Activated T-cell treated with anti-CD3 and anti-CD28 coated beads for 48 hours (primary cell): ENCODE results near the gene PDE4D.
A peak's percentile ranks its signal among the peaks of the same experiment; 100 is the strongest.

Experiments
- DNase-seq: peaks from one replicate; pipeline ENCODE4 v3.0.0-alpha.2; 2020; ENCODE audit warnings: low read depth

The PDE4D gene

DNA sequence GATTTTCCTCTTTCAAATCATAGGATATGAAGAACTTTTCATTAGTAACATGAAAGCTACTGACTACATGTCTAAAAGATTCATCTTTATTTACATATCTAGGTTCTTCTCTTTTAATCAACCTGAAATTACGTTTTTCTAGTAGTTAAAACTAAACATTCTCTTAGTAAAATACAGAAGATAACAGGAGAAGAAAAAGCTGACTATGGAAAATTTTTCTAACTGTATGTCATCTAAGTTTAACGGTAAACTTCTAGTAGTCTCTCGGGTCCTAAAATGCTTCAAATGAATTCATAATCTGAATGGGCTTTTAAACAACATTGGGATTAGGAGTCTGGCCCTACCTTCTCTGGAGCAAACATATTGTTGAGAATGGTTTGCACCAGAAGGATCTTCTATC, 151.9 kb downstream of the PDE4D start:
- DNase-seq, result no peak

DNA sequence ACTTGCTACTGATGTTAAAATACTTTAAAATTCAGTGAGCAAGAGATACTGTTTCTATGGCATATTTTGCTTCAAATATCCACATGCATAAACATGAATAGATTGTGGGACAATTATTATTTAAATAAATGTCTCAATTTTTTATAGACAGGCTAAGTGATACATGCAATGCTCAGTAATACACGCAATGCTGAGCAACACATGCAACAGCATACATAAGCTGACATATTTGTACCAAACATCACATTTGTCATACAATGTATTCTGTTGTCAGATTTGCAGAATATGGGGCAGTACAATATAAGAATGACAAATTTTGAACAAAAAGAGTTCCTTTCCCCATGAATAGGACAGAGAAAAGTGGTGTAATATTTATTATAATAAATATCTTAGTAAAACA, 155.5 kb downstream of the PDE4D start:
- no peak for DNase-seq

DNA sequence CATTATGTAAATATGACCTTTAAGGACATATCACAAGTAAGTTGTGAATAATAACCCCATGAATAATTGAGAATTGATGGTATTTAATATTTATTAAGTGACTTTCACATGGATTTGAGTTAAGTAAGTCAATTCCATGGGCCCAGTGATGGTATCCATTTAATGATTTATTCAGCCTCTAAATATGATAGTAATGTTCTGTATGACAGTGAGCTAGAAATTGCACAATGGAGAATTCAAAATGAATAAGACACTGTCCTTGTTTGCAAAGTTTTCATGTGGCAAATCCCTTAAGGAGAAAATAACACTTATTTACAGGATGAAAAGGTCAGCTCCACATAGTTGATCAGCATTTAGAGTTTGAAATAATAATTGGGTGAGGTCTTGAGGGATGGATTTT, 160.7 kb downstream of the PDE4D start:
- no peak for DNase-seq

DNA sequence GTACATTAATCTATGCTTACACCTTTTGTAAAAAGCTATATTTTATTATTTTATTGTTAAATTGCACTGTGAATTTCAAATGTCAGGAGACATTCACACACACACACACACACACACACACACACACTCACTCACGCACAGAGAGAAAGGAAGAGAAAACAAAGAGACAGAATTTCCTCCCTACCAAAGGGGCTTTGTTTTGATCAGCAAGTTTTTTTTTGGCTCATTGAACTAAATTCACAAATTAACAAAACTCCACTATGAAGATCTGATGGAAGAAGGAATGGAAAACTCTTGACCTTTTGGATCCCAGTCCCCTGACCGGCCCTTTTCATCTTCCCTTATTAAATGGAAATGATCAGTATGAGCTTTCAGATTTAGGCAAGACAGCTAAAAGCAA, 161.2 kb downstream of the PDE4D start:
- DNase-seq, result no peak

DNA sequence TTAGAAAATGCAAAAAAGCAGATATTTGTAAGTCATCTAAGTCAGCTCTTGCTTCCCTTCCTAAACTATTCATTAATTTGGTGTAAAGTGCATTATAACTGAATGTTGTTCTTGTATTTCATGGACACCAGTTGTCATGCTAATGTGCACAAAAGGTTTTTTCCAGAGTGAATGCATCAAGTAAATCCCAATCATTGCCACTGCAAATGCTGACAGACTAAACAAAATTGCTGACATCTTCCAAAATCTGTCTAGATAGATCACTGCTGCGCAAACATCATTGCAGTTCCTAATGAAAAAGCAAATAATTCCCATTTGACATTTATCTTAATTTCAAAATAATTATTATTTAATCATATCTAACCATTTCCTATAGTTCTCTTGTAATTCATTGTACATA, 161.7 kb downstream of the PDE4D start:
- no peak for DNase-seq

DNA sequence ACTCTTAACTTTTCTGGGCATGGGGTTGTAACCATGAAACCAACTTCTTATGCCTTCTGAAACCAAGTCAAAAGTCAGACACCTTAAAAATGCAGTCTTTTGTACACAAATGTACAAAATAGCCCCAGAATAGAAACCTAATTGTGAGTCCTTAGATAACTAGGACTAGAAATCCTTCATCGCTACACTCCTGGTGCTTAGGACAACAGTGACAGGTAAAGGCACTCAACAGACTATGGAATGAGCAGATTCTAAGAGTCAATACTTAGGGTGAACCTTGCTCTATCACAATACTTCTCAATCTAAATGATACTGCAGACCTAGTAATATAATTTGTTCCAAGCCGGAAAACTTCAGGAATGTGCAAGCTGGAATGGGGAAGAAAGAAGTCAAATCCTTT, 163.7 kb downstream of the PDE4D start:
- DNase-seq, result no peak

DNA sequence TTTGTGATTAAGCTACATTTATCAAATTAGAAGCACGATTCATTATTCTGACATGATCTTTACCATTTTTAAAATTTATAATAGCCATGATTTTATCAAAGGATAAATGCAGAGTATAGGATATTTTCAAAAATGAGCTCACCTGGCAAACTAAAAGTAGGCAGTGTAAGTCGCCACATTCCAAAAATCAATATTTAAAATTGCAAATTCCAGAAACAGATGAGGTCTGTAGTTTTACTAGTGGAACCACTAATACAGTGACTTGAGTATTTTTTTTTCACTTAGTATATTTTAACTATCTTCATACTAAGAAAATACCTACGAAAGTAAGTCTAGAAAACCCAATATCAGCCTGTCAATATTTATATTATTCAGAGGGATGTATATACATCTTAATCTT, 164.2 kb downstream of the PDE4D start:
- no peak for DNase-seq

DNA sequence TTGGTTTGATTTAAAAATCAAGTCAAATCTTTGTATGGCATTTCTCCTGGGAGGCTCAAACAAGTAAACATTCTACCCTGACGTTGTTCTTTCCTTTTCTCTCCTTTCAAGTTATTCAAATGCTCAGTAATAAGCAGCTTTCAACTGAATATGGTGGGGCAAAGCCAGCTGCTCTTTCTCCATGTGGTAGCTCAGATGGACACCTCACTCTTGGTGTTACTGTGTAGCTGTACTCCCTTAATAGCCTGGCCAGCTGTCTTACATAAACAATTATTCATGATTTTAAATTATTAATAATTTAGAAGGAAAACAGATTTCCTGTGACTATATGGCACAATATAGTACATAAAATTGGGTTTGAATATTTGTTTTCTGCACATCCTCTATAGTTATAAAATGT, 165.2 kb downstream of the PDE4D start:
- no peak for DNase-seq

DNA sequence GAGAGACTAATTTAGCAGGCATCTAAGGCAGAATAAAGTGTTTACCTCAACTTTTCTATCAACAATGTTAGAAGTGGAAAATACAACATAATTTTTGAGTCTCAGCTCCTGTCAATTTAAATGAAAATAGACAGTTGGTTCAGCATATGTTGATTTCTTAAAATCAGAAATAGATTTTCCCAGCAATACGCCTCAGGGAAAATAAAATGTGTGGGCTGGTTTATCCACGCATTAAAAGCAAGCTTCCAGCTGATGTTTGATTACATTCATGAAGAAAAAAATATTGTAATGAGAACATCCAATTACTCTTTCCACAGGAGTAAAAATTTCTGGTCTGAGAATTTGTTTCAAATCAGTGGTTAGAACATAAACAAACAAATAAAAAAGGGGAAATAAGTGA, 166.3 kb downstream of the PDE4D start:
- DNase-seq, result no peak

DNA sequence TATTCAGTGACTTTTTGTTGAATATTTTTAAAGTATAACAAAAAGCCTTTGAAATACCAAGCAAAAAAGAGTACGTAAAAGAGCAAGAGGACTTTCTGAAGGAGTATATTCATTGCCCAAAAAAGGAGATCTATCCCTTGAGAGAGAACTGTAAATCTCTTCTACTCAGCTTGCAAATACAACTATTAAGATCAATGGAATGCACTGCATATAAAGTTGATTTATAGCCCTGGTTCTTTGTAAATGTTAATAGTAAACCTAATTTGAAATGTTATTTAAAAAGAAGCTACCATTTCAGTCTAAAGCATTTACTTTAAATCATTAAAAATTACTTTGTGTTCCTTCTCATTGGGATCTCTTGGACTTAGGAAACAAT, 168.1 kb downstream of the PDE4D start:
- no peak for DNase-seq

DNA sequence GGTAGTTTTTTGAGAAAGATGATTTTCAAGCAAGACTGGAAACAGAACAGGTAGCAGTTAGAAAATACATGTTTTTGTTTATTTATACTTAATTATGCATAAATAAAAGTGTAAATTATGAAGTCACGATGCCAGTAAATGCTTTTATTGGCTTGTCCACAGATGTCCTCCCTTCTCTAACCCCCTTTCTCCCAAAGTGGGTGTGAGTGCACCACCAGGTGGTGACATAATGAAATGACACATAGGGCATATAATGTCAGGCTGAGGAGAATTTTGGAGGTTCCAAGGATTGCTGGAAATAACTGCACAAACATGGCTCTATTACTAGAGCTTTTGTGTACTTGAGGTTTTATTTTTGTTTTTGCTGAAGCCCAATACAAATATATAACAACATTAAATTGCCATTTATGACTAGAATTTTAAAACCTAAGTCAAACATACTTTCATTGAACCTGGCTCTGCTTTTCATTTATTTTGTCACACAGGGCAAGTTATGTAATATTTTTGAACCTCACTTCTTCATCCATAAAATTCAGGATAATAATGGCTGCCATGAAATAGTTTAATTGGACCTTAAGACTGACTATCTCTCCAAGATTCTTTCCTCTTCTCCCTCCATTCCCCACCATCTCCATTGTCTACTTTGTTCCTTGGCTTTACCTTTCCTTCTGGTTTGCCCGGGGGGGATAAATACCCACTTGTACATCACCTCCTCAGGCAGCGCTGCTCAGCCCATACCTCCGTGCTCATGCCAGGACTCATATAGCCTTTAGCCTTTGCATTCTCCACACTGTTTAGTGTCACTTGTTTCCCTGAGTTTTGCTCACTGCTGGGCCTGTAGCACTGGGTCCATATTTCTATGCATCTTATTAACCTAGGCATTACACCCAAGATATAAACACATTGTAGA, 168.8 kb downstream of the PDE4D start:
- DNase-seq, result peak; percentile 3

DNA sequence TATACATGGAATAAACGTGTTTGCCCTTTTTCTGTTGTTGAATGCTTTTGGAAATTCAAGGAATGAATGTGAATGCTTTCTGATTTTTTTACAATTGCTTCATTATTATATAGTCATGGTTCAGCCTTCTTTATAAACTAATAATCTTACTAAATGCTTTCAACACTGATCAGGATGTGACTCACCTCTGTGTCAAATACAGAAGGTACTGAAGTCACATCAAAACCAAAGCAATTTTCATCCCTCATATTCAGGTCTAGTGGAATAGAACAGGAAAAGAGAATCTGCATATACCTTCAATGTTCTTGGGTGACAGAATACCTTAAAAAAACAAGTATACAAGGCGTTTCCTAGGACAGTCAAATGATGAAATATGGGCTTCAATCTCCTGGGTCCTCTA, 170.7 kb downstream of the PDE4D start:
- no peak for DNase-seq

DNA sequence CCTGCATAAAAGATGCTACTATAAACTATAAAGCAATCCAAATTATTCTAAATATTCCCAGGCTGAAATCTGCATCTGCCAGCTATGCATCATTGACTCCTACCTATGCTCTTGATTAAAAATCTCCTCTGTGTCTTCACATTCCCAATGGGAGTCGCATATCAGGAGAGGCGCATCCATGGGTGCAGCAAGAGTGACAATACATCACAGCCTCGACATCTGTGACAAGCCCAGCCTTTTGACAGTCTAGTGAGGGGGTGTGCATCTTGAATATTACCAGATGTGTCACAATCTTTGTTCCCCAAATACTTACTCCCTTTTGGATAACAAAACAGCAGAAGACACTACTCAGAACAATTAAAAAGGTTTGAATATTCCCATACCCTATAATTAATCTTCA, 171.8 kb downstream of the PDE4D start:
- DNase-seq, result no peak

DNA sequence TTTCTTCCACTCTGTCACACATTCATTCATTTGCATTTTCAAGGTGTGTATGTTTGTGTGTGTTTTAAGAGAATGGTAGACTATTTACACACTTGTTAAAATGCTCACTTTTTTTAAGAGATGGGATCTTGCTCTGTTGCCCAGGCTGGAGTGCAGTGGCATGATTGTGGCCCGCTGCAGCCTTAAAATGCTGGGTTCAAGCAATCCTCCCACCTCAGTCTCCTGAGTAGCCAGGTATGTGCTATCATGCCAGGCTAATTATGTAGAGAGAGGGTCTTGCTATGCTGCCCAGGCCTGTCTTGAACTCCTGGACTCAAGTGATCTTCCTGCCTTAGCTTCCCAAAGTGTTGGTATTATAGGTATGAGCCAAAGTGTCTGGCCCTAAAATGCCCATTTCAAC, 173.5 kb downstream of the PDE4D start:
- no peak for DNase-seq

DNA sequence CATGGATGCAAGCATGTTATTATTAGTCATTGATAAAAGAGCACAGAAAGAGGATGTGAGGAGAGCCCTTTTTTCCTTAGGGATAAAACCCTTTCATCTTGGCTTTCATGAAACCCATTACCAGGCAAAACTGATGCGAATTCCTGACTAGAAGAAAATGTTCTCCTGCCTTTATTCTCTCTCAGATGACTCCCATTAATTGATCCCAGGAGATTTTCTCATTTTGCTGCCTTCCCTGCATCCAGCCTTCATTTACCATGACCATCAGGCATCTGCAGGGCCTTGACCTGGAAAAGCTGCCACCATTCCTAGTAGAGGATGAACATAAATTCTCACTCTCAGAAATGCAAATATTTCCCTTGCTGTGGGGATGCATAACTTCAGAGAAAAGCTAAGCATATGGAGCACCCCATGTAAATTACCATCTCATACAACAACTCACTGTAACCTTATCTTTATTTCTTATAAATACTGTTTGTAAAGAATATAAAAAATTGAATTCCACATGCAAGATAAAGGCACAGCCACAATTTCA, 176.5 kb downstream of the PDE4D start:
- DNase-seq, result no peak

DNA sequence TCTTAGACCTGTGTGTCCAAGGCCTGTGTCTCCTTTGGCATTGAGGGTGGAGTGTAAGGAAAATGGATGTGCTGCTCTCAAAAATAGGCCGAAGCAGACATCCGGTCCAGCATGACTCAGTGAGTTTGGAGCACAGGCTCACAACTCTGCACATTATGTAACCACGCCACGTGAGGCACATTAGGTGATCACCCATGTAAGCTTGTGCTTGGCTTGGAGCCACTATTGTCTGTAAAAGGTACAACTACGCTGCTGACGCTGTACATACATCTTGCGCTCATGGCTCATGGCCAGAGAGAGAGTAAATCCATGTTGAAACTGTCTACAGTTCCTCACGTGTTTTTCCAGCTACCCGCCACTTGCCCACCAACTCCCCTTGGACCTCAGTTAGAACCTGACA, 177.5 kb downstream of the PDE4D start:
- no peak for DNase-seq

DNA sequence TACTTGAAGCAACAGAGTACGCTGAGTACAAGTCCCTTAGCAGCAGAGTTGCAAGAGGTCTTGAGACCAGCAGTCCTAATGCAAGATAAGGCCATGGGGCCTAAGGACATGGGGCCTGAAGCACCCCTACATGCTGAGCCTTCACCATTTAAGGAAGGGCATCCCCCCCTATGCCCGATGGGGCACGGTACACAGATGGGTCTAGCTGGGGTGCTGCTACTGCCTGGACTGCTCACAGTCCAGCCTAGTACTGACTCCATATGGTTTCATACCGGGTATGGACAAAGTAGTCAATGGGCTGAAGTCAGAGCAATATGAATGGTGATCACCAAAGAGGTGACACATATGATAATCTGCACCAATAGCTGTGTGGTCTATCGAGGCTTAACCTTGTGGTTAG, 178.3 kb downstream of the PDE4D start:
- DNase-seq, result no peak

DNA sequence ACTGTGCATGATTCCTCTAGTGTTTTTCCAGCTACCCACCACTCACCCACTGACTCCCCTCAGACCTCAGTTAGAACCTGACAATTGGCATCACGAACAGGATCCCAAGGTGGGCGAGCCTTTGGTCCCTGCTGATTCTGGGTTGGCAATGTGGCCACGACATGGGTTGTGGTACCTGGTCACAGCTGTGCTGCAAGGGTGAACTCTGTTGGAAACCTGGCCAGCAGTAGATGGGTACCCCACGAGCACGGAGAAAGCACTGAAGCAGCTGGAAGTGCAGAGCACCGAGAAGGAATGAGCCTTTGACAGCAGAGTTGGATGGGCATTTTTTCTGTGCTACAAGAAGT, 180.1 kb downstream of the PDE4D start:
- no peak for DNase-seq

DNA sequence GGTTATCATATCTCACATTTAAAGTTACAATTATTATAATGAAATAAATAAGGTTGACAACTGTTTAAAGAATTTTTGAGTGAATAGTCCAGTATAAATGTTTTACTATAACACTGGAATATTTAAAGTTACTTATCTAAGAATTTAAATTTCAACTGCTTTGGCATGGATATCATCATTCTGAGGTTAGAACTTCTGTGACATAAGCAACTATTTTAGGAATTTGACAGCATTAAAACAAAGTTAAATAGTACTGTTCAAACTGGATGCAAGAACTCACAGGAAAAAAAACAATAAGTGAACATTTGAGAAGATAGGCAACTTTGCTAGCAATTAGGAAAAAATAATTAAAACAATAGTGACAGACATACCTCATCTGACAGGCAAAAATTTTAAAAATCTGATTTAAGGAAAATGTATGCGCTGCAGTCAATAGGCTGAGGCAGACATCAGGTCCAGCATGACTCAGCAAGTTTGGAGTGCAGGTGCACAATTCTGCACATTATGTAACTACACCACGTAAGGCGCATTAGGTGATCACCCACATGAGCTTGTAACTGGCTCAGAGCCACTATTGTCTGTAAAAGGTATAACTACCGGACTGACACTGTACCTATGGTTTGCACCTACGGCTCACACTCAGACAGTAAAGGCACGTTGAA, 180.6 kb downstream of the PDE4D start:
- no peak for DNase-seq

DNA sequence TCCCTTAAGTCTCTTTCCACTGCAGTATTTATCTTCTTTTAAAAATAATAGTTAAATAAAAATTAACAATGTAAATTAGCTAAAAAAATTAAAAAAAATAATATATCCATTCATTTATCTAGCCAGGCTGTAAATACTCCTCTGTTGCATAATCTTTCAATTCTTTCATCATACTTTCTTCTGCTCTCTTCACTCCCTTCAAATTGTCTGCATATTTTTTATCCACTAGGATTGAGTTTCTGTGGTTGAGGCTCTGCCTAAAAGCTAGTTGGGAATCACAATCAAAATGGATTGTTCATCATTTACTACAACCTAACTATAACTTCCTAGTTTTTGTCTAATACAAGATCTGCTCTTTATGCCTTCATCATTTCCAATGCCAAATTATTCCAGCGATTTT, 182.2 kb downstream of the PDE4D start:
- no peak for DNase-seq

DNA sequence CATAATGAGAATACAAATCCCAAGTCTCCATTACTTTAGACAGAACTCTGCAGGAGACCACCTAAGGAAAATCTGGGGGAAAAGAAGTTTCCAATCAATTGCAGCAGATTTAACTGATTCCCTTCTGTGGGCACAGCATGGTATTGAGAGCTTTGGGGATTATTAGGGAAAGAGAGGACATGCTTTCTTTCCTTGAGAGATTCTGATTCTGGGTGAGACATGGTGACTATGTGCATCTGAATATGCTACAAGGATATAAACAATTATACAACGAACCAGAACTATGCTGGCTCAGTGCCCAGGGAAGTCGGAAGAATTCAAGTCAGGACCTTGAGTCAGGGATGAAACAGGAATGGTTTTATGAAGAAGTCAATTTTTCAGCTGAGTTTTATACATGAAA, 183.7 kb downstream of the PDE4D start:
- no peak for DNase-seq

DNA sequence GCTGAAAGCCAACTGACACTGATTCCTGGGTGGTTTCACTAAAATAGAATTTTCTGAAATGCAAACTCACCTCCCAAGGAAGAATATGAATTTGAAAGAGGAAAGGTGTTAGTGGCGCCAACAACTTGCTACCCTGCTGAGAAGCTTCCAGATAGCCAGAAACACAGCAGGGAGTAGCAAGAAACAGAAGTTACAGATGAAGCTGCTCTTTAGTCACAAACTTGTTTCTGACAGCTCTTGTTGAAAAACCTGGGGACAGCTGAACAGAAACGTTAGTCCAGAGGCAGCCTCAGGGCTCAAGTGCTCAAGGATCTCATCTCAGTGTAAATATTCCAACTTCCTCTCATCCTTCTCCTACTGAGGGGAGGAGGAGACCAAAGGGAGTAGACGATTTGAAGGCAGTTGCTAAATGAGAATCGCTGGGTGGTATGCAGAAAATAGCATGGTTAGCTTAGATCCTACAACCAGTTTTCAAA, 184.1 kb downstream of the PDE4D start:
- no peak for DNase-seq

DNA sequence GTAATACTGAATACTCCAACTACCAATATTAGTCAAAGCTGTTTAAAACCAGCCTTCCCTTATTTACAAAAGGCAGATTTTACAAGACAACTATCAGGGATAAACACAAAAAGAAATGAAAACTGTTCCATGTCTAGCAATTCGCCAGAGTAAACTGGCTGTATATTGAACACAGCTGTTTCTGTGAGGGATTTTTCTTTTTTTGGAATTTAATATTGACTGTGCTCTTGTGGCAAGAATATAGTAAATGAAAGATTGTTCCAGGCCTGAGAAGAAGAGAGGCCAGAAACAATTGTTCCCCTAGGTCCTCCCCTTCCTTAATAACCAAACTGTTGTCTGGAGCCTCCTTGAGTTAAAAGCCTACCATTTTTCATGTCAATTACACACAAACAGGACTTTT, 188.6 kb downstream of the PDE4D start:
- DNase-seq, result no peak

DNA sequence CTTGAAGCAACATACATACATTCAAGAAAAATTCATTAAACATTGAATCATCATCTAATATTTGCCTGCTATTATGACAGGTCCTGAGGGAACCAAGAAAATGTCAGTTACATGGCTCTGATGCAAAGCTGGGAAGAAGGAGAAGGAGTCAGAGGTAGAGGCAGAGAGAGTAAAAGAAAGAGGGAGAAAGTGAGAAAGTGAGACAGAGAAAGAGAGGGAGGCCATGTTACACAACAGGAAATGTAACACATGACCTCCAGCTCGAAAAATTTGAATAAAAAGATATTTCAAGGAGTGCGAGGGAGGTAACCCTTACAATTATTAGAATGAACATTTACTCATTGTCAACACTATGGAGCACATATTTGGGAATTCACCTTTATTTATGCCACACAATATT, 189.7 kb downstream of the PDE4D start:
- DNase-seq, result no peak
